GM12878 (cell line): Measurements from ENCODE around the gene CHFR. TPM values are rescaled to one million over a fixed set of nuclear protein-coding genes. Genes with fewer than 3 reads are reported as not detected.

Source experiments
- ATAC-seq: fragments of 200-7000 bp; cut with Tn5 transposase; 3 replicates; pipeline ENCODE4 v1.9.1; 2020; ENCODE audit warnings: mild to moderate bottlenecking, moderate library complexity
- BruUV-seq: library from RNA; stranded (reverse); fragments of 400-500 nt; replicated peaks from 2 replicates; lab custom pipeline; 2021; lab: Mats Ljungman, UMichigan
- CTCF ChIA-PET: fragments of 300-600 bp; sonication (Branson Sonifier 250); formaldehyde crosslinking; extraction: SDS; loops from one replicate; lab custom pipeline; 2021; ENCODE audit warnings: inconsistent platforms; lab: Yijun Ruan, JAX
- POLR2A ChIA-PET: fragments of 350-600 bp; formaldehyde crosslinking; extraction: SDS; loops from one replicate; lab custom pipeline; 2021; ENCODE audit warnings: inconsistent platforms; lab: Charles Lee
- RAD21 ChIA-PET: fragments of 300-600 bp; sonication (Branson Sonifier 250); formaldehyde crosslinking; loops from one replicate; lab custom pipeline; 2023; ENCODE audit warnings: antibody characterized with exemption; ENCODE audit not compliant: unreplicated experiment; lab: Charles Lee
- SMC1A ChIA-PET: fragments of 300-600 bp; sonication (Branson Sonifier 250); formaldehyde crosslinking; loops from one replicate; lab custom pipeline; 2023; ENCODE audit not compliant: unreplicated experiment, uncharacterized antibody; lab: Charles Lee
- DNase-seq: peaks from one replicate; pipeline ENCODE4 v3.0.0-alpha.2; 2011; ENCODE audit warnings: low read depth, low spot score
- FAIRE-seq: peaks from 3 replicates; lab custom pipeline; 2011; peaks lifted over from hg19 to GRCh38; lab: Jason Lieb, UNC
- H2AFZ ChIP-seq: 2 replicates; pipeline ENCODE4 v1.6.0; 2011; ENCODE audit warnings: low read depth, low read length, control low read depth; ENCODE audit not compliant: control insufficient read depth
- H3K27ac ChIP-seq: 2 replicates; pipeline ENCODE4 v1.5.1; 2011; ENCODE audit warnings: control low read depth; ENCODE audit not compliant: control insufficient read depth, insufficient read depth
- H3K27me3 ChIP-seq, 2 experiments: replicated peaks in 1 of 2; 2 replicates each; pipeline versions ENCODE4 v1.6.0 to v1.6.1; 2011; ENCODE audit warnings: low read length in 1 of 2; ENCODE audit not compliant: control insufficient read depth in 2 of 2, insufficient read depth in 2 of 2
- H3K36me3 ChIP-seq, 2 experiments: 2 replicates each; pipeline ENCODE4 v1.5.1; 2011; ENCODE audit warnings: low read length in 1 of 2; ENCODE audit not compliant: control insufficient read depth in 2 of 2, insufficient read depth in 2 of 2
- H3K4me1 ChIP-seq: 2 replicates; pipeline ENCODE4 v1.6.1; 2011; ENCODE audit warnings: mild to moderate bottlenecking, low read length, moderate library complexity, mixed read lengths; ENCODE audit not compliant: control insufficient read depth, insufficient read depth
- H3K4me2 ChIP-seq: 2 replicates; pipeline ENCODE4 v1.6.0; 2011; ENCODE audit warnings: control low read depth; ENCODE audit not compliant: control insufficient read depth, insufficient read depth
- H3K4me3 ChIP-seq: fragments of 200-600 bp; sonication (generic); 2 replicates; pipeline ENCODE4 v1.5.1; 2016
- H3K79me2 ChIP-seq: 2 replicates; pipeline ENCODE4 v1.6.0; 2011; ENCODE audit warnings: low read length; ENCODE audit not compliant: control insufficient read depth, insufficient read depth
- H3K9ac ChIP-seq: 2 replicates; pipeline ENCODE4 v1.8.0; 2011; ENCODE audit warnings: low read length, control low read depth, mixed read lengths; ENCODE audit not compliant: control insufficient read depth, insufficient read depth
- H3K9me3 ChIP-seq: replicated peaks from 3 replicates; pipeline ENCODE4 v1.5.1; 2011; ENCODE audit warnings: mild to moderate bottlenecking, low read length; ENCODE audit not compliant: control insufficient read depth, insufficient read depth
- H4K20me1 ChIP-seq: 2 replicates; pipeline ENCODE4 v1.6.0; 2011; ENCODE audit not compliant: control insufficient read depth, insufficient read depth
- MXI1 ChIP-seq: fragments of 150-350 bp; IDR thresholded peaks from 2 replicates; pipeline ENCODE4 v1.6.1; 2011; ENCODE audit warnings: low read depth, mild to moderate bottlenecking, inconsistent platforms, low read length, improper control_type of control experiment
- SIX5 ChIP-seq: IDR thresholded peaks from 2 replicates; pipeline ENCODE4 v1.6.1; 2011; ENCODE audit warnings: mild to moderate bottlenecking, low read depth, low read length, moderate library complexity; ENCODE audit not compliant: severe bottlenecking
- SMC3 ChIP-seq: IDR thresholded peaks from 2 replicates; pipeline ENCODE4 v1.6.1; 2011; ENCODE audit warnings: low read length, improper control_type of control experiment, borderline replicate concordance
- SREBF1 ChIP-seq: IDR thresholded peaks from 2 replicates; pipeline ENCODE4 v1.6.1; 2012; ENCODE audit warnings: mild to moderate bottlenecking, low read length
- TCF12 ChIP-seq: IDR thresholded peaks from 2 replicates; pipeline ENCODE4 v1.6.1; 2011; ENCODE audit warnings: low read depth, mild to moderate bottlenecking, low read length
- ZNF207 ChIP-seq: fragments of 450-650 bp; IDR thresholded peaks from 2 replicates; pipeline ENCODE4 v1.6.1; 2014; ENCODE audit warnings: antibody characterized with exemption, mild to moderate bottlenecking, borderline replicate concordance
- WGBS: methylation state at CpG from one replicate; pipeline ENCODE4 v1.1.6; 2016; ENCODE audit warnings: low lambda C conversion rate; ENCODE audit not compliant: insufficient replicate concordance, insufficient coverage; ENCODE audit errors: missing lambda C conversion rate; 5-methylcytosine and 5-hydroxymethylcytosine counted together
- in situ Hi-C: fragments of 300-500 bp; cut with MboI; formaldehyde crosslinking; loops from 9 replicates; pipeline ENCODE4 v1.14.3; 2018; ENCODE audit warnings: mixed read lengths
- intact Hi-C: fragments of 100-400 bp; cut with micrococcal nuclease; formaldehyde crosslinking; loops from one replicate; pipeline ENCODE4 v1.14.2; 2022; ENCODE audit not compliant: unreplicated experiment
- polyA plus RNA-seq, 11 experiments: library from polyadenylated mRNA; depleted of rRNA in 4 of 11; unstranded in 6 of 11; stranded (reverse) in 5 of 11; fragments of >200 nt; fragmentation: Nextera tagmentation in 4 of 11; fragmentation: Illumina TruSeq in 1 of 11; extraction: Ambion mirVana in 4 of 11; extraction: Trizol in 1 of 11; gene quantifications; 1 replicate in 1 of 11; 2 replicates in 10 of 11; pipeline versions ENCODE4 v1.2.1 to v1.2.3, GENCODE V29; 2011 to 2016; ENCODE audit warnings: inconsistent platforms in 2 of 11, missing spikeins in 2 of 11, low read depth in 1 of 11
- total RNA-seq, 4 experiments: library from RNA; depleted of rRNA in 3 of 4; stranded (reverse); fragments of >200 nt in 3 of 4; fragmentation: Illumina TruSeq in 1 of 4; extraction: Trizol in 1 of 4; gene quantifications; 2 replicates each; pipeline versions ENCODE4 v1.2.1 to v1.2.3, GENCODE V29; 2013 to 2021
- TF ChIP-seq, protein P1 (sequence below): fragments of 450-650 bp; IDR thresholded peaks from 2 replicates; pipeline ENCODE4 v1.6.1; 2016; ENCODE audit warnings: mild to moderate bottlenecking

CHFR gene
- total and polyA plus RNA-seq, 10 of the 15 experiments (the other 5 are each of a cell fraction or from before 2014, with no cell fraction given) = 1.1 to 49.4 (median 34.4) TPM

DNA sequence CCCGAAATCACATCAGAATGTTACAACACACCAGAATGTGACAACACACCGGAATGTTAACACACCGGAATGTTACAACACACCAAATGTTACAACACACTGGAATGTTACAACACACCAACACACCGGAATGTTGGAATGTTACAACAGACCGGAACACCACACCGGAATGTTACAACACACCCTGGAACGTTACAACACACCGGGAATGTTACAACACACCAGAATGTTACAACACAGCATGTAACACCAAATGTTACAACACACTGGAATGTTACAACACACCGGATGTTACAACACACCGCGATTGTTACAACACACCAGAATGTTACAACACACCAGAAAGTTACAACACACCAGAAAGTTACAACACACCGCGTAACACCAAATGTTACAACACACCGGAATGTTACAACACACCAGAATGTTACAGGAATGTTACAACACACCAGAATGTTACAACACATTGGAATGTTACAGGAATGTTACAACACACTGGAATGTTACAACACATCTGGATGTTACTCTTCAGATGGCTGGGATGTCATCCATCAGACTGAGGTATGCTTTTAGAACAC, 21.1 kb downstream of the CHFR start:
- no peaks in the 10 kb centered on the region for H3K79me2 ChIP-seq
- peaks cover 14 to 15% of the 10 kb centered on the region in 2 experiments; a peak in 3 of 4 replicates for H3K36me3 ChIP-seq
- DNase-seq (no peak), FAIRE-seq (no peak), ATAC-seq (no peak)
- intact Hi-C loops = no loop called here
- POLR2A ChIA-PET = no interaction called here
- RAD21 ChIA-PET = no interaction called here
- no peaks in the 10 kb centered on the region for H4K20me1 ChIP-seq
- H3K9me3 ChIP-seq = no peaks in the 10 kb centered on the region
- in situ Hi-C loops = no loop called here
- H3K9ac ChIP-seq = no peak overlapping the region
- no peak overlapping the region for H2AFZ ChIP-seq
- no TSS peak for BruUV-seq
- 97% methylated on average over 14 of the region's 14 CpGs for WGBS
- no peaks in the 10 kb centered on the region for H3K27me3 ChIP-seq
- H3K4me3 ChIP-seq = no peak overlapping the region
- TF ChIP-seq SMC3 = no peak
- no peak for TF ChIP-seq TCF12
- TF ChIP-seq, protein P1, sequence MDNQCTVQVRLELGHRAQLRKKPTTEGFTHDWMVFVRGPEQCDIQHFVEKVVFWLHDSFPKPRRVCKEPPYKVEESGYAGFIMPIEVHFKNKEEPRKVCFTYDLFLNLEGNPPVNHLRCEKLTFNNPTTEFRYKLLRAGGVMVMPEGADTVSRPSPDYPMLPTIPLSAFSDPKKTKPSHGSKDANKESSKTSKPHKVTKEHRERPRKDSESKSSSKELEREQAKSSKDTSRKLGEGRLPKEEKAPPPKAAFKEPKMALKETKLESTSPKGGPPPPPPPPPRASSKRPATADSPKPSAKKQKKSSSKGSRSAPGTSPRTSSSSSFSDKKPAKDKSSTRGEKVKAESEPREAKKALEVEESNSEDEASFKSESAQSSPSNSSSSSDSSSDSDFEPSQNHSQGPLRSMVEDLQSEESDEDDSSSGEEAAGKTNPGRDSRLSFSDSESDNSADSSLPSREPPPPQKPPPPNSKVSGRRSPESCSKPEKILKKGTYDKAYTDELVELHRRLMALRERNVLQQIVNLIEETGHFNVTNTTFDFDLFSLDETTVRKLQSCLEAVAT = no peak
- no peak for TF ChIP-seq ZNF207
- TF ChIP-seq SIX5 = no peak
- TF ChIP-seq SREBF1 = no peak
- no peak for TF ChIP-seq MXI1
- H3K4me2 ChIP-seq = no peak overlapping the region
- SMC1A ChIA-PET = no interaction called here
- H3K27ac ChIP-seq = no peak overlapping the region
- no peaks in the 10 kb centered on the region for H3K4me1 ChIP-seq
- CTCF ChIA-PET = no interaction called here
